Activated CD4-positive, alpha-beta T cell treated with anti-CD3 and anti-CD28 coated beads, Interleukin-2, amount 50 U/mL, for 1 hour (primary cell): ENCODE results near the gene TRMT61A.

Experiments used
- DNase-seq: peaks from one replicate; pipeline ENCODE4 v3.0.0-alpha.2; 2020

TRMT61A gene

DNA sequence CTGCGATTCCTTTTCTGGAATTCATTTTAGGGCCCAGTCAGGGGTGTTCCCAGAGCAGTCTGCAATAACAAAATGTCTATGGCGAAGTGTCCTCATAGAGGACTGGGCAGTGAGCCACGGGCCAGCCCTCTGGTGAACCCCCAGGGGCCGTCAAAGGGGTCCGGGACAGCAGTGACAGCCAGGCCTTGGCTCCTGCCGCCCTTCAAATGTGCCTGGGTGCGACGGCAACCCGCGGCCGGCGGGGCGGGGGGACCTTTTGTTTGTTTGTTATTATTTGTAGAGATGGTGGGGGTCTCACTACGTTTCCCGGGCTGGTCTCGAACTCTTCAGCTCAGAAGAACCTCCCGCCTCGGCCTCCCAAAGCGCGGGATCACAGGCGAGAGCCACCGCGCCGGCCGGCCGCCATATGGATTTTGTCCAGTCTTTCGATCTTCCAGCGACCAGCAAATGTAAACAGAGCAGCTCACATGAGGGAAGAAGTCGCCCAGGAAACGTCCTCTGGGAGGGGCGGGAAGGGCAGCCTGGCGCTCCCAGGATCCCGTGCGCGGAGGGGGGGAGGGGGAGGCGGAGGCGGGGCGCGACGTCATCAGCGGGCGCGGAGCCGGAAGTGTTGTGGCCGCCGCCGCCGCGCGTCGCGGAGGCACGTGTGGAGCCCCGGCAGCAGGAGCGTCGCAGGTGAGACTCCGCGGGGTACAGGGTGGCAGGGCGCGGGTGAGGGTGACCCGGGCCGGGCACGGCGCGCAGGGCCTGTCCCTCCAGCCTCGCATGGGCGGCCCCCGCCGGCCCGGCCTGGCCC lies at the start of gene TRMT61A:
TRMT61A (plus strand) TSS at position 610 of the 796 bp plus-strand sequence. CDS start 783 bp downstream, outside the sequence.
- peak; percentile 75 for DNase-seq

GRCh38 chr14:103480595-103480994 lies 48.4 kb upstream of the TRMT61A start:
- DNase-seq, result no peak

- DNase-seq, result no peak
Observed at GRCh38 chr14:103483600-103483999, 45.4 kb upstream of the TRMT61A start.

GRCh38 chr14:103485504-103485903 lies 43.5 kb upstream of the TRMT61A start:
- DNase-seq, result no peak

- no peak for DNase-seq
Observed at GRCh38 chr14:103488071-103488470, 40.9 kb upstream of the TRMT61A start.

DNA sequence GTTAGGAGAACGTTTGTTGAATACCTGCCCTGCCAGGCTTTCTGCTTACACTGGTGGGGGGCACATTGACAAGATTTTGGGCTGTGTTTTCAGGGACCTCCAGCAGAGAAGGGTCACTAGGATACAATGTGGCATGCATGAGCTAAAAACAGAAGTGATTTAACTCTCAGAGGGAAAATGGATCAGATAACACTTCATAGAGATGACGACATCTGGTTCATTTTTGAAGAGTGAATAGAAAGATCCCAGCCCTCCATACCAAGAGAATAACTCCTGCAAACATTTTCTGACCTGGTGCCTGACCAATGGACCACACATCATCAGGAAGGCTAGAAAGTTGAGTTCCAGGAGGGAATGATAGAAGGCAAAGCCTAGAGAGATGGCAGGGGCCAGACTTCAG lies 40.0 kb upstream of the TRMT61A start:
- DNase-seq, result no peak

DNA sequence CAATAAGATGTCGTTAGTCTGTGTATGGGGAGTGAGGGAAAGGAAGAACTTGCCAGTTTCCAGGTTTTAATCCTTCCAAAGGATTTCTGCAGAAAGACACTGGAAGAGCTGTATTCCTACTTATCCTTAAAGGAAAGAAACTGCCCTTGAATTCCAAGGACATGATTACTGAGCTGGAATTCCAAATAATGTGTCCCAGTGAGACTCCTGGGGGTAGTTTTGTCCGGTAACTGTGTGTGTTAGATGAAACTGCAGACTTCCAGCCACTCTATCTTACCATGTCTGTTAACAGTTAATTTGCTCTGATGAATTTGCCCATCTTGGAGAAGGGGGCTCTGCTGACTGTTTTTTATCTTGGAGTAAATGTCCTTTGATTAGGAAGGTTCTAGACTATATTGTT lies 39.4 kb upstream of the TRMT61A start:
- DNase-seq, result no peak

- no peak for DNase-seq
Observed at GRCh38 chr14:103491691-103492090, 37.3 kb upstream of the TRMT61A start.

DNA sequence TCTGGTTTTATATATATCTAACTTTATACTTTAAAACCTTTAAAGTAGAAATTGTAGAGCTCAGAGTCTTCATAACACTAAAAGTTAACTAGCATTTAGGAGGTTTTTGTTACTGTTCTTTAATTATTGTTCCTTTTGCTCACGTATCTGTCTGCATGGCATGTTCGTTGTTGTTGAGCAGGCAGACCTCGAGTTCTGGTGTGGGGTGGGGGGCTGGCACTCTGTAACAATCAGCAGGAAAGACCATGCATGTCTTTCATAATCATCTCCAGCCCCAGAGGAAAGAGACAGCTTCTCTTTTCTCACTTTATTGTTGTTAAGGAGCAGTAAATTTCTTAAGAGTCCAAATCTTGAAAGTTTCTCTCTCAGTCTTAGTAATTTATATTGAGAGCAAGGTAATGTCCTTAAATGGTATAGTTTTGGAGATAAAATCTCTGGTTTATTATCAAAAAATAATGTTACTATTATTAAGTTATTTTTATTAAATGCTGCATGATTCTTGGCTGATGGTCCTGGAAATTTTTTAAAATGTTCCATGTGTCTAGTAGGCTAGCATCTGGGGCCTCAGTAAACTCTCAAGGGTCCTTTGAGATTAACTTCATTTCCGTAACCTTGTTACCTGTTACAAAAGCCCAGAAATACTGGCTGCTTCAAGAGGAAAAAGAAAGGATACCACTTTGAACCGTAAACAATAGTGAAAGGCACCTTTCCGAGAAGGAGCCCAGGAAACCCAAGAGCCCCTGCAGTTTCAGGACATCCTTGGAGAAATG lies 36.7 kb upstream of the TRMT61A start:
- DNase-seq, result no peak

DNA sequence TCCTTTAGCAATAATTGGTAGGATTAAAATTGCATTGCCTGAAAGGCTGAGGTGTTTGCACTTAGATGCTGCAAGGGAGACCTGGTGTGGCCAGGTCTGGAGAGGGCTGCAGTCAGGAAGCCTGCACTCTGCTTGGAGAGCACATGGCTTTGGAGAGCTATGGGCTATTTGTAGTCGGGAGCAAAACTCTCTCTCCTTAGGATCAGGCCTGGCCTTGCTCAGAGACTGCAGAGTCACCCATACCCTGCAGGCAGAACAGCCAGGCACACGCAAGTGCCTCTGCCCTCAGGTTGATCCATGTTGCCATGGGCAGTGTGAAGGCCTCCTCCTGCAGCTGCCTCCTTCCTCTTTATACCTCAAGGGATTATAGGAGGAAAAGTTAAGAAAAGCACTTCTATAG lies 33.1 kb upstream of the TRMT61A start:
- DNase-seq, result no peak

DNA sequence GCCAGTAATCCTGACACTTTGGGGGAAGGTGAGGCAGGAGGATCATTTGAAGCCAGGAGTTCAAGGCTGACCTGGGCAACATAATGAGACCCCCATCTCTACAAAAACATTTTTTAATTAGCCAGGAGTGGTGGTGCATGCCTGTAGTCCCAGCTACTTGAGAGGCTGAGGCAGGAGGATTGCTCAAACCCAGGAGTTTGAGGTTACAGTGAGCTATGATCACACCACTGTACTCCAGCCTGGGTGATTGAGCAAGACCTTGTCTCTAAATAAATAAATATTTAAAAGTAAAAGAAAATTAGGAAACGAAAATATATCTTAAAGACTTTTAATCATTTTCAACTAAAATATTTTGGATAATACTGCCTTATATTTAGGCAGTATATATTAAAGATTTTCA lies 32.2 kb upstream of the TRMT61A start:
- no peak for DNase-seq

GRCh38 chr14:103499709-103500108 lies 29.3 kb upstream of the TRMT61A start:
- DNase-seq, result no peak

DNA sequence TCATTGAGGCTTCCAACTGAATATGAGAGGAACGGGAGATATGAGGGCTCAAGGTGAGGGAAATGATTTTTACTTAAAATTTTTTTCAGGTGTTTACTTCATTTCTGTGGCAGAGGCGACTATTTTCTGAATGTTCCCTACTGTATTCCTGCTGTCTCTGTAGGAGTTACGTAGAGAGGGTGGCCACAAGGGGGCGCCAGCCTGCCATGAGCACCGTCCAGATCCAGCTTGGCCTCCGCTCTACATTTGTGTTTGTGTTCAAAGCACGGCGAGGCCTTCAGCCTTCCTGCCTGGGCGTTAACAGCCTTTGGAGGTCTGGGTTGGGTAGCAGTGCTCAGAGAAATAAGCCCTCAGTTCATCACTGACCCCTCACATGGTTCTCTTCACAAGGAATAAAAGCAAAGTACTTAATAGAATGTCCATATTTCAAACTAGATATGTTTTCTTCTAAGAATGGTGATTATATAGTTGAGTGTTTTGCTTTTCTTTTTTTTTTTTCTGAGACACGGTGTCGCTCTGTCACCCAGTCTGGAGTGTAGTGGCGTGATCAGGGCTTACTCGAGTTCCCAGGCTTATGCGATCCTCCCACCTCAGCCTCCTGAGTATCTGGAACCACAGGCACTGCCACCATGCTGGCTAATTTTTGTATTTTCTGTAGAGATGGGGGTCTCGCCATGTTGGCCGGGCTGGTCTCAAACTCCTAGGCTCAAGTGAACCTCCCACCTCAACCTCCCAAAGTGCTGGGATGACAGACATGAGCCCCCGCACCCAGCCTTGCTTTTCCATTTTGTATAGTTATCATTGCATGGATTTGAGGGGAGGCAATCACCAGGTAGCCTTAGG lies 28.6 kb upstream of the TRMT61A start:
- DNase-seq, result peak; percentile 81

- no peak for DNase-seq
Observed at GRCh38 chr14:103501041-103501870, 27.7 kb upstream of the TRMT61A start.

GRCh38 chr14:103501921-103502669 lies 26.9 kb upstream of the TRMT61A start:
- no peak for DNase-seq

GRCh38 chr14:103502877-103503276 lies 26.1 kb upstream of the TRMT61A start:
- DNase-seq, result no peak

GRCh38 chr14:103503296-103503695 lies 25.7 kb upstream of the TRMT61A start:
- no peak for DNase-seq

- DNase-seq, result no peak
Observed at GRCh38 chr14:103504991-103505565, 23.9 kb upstream of the TRMT61A start.

DNA sequence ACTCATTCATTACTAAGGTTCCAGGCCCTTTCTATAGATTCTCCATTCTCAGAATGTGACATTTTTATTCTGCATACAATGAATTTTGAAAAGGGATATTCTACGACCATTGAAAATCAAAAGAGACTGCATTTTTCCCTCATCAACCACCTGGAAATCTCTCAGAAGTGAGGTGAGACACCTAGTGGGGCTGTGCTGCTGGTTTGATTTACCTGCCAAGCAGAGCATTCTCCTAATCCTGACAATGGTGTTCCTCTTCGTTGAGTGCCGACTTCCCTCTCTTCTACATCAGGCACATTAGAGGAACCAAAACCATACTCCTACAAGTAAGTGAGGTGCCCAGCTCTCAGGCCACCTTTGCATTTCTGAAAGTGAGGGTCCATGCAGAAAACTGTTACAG lies 21.2 kb upstream of the TRMT61A start:
- no peak for DNase-seq

DNA sequence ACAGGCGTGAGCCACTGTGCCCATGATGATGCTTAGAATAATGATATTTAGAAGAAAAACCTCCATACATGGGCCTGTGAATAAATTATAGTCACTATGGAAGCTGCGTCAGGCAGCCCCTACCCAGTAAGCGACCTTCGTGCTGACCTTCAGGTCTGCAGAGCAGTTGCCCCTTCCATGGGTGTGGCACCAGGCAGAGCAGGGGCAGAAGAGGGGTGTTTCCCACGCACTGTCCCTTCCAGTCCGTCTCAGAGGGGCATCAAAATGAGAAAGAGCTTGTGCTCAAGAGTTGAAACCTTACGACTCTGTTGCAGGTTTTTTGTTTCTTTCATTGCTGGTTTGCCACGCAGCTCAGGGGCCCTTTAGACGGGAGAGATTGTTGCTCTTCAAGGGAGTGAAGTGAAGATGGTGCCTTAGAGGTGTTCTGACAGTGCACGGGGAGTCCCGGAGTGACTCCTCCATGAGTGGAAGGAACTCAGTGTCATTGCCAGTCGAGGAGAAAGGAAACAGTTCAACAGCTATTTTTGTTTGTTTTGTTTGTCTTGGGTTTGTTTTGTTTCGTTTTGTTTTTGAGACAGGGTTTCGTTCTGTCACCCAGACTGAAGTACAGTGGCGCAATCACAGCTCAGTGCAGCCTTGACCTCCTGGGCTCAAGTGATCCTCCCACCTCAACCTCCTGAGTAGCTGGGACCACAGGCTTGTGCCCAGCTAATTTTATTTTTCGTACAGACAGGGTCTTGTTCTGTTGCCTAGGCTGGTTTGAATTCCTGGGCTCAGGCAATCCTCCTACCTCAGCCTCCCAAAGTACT lies 20.3 kb upstream of the TRMT61A start:
- no peak for DNase-seq
